Vagina (tissue), 2 donors: ENCODE data around the gene LTV1.

Experiments used
- POLR2A ChIP-seq, 2 donors: fragments of 450-650 bp; IDR thresholded peaks; one replicate each; pipeline ENCODE4 v1.6.1; 2017; ENCODE audit warnings: antibody characterized with exemption in 2 of 2, mild to moderate bottlenecking in 2 of 2, moderate library complexity in 2 of 2
- POLR2AphosphoS5 ChIP-seq, 2 donors: sonication (generic); formaldehyde crosslinking; IDR thresholded peaks; one replicate each; pipeline ENCODE4 v1.9.0; 2017; ENCODE audit warnings: antibody characterized with exemption in 2 of 2, mild to moderate bottlenecking in 2 of 2, low read depth in 1 of 2; ENCODE audit not compliant: insufficient read depth in 1 of 2
- TF ChIP-seq, protein P1 (sequence below), 3 experiments: fragments of 450-650 bp in 2 of 3; fragments of 200-600 bp in 1 of 3; sonication (generic) in 1 of 3; IDR thresholded peaks; one replicate each; pipeline ENCODE4 v1.5.1; 2017 to 2019; ENCODE audit warnings: antibody characterized with exemption in 3 of 3, mild to moderate bottlenecking in 2 of 3, moderate library complexity in 2 of 3

DNA sequence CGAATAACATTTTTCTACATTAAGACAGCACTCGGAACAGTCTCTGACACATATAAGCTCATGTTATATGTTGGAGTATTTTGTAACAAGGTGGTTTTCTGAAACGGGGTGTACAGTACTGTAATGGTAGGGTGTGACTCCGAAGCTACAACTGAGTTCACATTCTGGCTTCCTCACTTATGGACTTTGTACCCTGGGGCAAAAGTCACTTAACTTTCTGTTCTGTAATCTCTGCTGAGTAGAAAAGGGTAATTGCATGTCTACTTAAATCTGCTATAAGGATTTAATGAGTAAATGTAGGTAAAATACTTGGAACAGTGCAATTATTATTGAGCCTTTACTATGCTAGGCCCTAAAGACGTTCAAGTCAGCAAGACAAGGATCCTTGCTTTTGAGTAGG is 4.7 kb upstream of the LTV1 start:
- TF ChIP-seq, protein P1, sequence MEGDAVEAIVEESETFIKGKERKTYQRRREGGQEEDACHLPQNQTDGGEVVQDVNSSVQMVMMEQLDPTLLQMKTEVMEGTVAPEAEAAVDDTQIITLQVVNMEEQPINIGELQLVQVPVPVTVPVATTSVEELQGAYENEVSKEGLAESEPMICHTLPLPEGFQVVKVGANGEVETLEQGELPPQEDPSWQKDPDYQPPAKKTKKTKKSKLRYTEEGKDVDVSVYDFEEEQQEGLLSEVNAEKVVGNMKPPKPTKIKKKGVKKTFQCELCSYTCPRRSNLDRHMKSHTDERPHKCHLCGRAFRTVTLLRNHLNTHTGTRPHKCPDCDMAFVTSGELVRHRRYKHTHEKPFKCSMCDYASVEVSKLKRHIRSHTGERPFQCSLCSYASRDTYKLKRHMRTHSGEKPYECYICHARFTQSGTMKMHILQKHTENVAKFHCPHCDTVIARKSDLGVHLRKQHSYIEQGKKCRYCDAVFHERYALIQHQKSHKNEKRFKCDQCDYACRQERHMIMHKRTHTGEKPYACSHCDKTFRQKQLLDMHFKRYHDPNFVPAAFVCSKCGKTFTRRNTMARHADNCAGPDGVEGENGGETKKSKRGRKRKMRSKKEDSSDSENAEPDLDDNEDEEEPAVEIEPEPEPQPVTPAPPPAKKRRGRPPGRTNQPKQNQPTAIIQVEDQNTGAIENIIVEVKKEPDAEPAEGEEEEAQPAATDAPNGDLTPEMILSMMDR (IDR thresholded peaks at IDR 0.05): no peak
- TF ChIP-seq POLR2A (IDR thresholded peaks at IDR 0.05) (no peak), POLR2AphosphoS5 (IDR thresholded peaks at IDR 0.05; ENCODE audit: insufficient read depth in 1 of 2, low read depth in 1 of 2) (no peak)
